Rectal smooth muscle tissue (tissue), 1 donor: ENCODE measurements around the gene DENND1A.

Experiments
- H3K27ac ChIP-seq: one replicate; pipeline ENCODE4 v1.7.0; 2013; ENCODE audit warnings: low read depth, low read length, inconsistent platforms
- H3K27me3 ChIP-seq: one replicate; pipeline ENCODE4 v1.7.0; 2013; ENCODE audit warnings: low read length; ENCODE audit not compliant: control insufficient read depth, insufficient read depth
- H3K36me3 ChIP-seq: one replicate; pipeline ENCODE4 v1.7.0; 2013; ENCODE audit warnings: low read length; ENCODE audit not compliant: control insufficient read depth, insufficient read depth
- H3K4me1 ChIP-seq: one replicate; pipeline ENCODE4 v1.7.0; 2013; ENCODE audit warnings: low read length; ENCODE audit not compliant: control insufficient read depth, insufficient read depth
- H3K4me3 ChIP-seq: one replicate; pipeline ENCODE4 v1.7.0; 2013; ENCODE audit warnings: low read length
- H3K9ac ChIP-seq: one replicate; pipeline ENCODE4 v1.7.0; 2013; ENCODE audit warnings: low read length

The DENND1A gene

GRCh38 chr9:123343443-123344191 lies 586.3 kb downstream of the DENND1A start:
- no peaks in the 10 kb centered on the region for H3K27me3 ChIP-seq

GRCh38 chr9:123342247-123342646 lies 587.7 kb downstream of the DENND1A start:
- Histone ChIP-seq H3K27ac (no peak overlapping the region), H3K4me3 (no peak overlapping the region), H3K4me1 (peaks cover 16% of the 10 kb centered on the region), H3K27me3 (no peaks in the 10 kb centered on the region), H3K9ac (no peak overlapping the region), H3K36me3 (no peaks in the 10 kb centered on the region)

More at GRCh38 chr9:123343443-123344191, 586.3 kb downstream of the DENND1A start:
- Histone ChIP-seq H3K9ac (no peak overlapping the region), H3K27ac (no peak overlapping the region), H3K36me3 (no peaks in the 10 kb centered on the region), H3K4me1 (peaks cover 16% of the 10 kb centered on the region), H3K4me3 (no peak overlapping the region)

GRCh38 chr9:123341816-123342215 lies 588.1 kb downstream of the DENND1A start:
- H3K9ac ChIP-seq, result no peak overlapping the region
- peaks cover 16% of the 10 kb centered on the region for H3K4me1 ChIP-seq
- H3K4me3 ChIP-seq, result no peak overlapping the region
- no peak overlapping the region for H3K27ac ChIP-seq
- H3K36me3 ChIP-seq, result no peaks in the 10 kb centered on the region
- no peaks in the 10 kb centered on the region for H3K27me3 ChIP-seq

GRCh38 chr9:123339666-123340510 lies 590.0 kb downstream of the DENND1A start:
- Histone ChIP-seq H3K36me3 (no peaks in the 10 kb centered on the region), H3K27me3 (no peaks in the 10 kb centered on the region), H3K4me1 (peaks cover 16% of the 10 kb centered on the region), H3K27ac (peak overlapping the region; percentile 27), H3K4me3 (peak overlapping the region; percentile 42), H3K9ac (no peak overlapping the region)

- H3K4me1 ChIP-seq, result peaks cover 16% of the 10 kb centered on the region
- peak overlapping the region; percentile 42 for H3K4me3 ChIP-seq
- H3K9ac ChIP-seq, result no peak overlapping the region
- H3K27me3 ChIP-seq, result no peaks in the 10 kb centered on the region
- H3K27ac ChIP-seq, result no peak overlapping the region
- H3K36me3 ChIP-seq, result no peaks in the 10 kb centered on the region
Measured at GRCh38 chr9:123338710-123339665, 590.9 kb downstream of the DENND1A start.

- no peaks in the 10 kb centered on the region for H3K27me3 ChIP-seq
- no peak overlapping the region for H3K9ac ChIP-seq
- no peak overlapping the region for H3K27ac ChIP-seq
- no peak overlapping the region for H3K4me3 ChIP-seq
- no peaks in the 10 kb centered on the region for H3K36me3 ChIP-seq
- H3K4me1 ChIP-seq, result peaks cover 16% of the 10 kb centered on the region
Measured at GRCh38 chr9:123337971-123338370, 592.0 kb downstream of the DENND1A start.

GRCh38 chr9:123336959-123337358 lies 593.0 kb downstream of the DENND1A start:
- Histone ChIP-seq H3K4me3 (no peak overlapping the region), H3K36me3 (no peaks in the 10 kb centered on the region), H3K27me3 (no peaks in the 10 kb centered on the region), H3K4me1 (peaks cover 16% of the 10 kb centered on the region), H3K9ac (no peak overlapping the region), H3K27ac (no peak overlapping the region)

GRCh38 chr9:123336449-123336848 lies 593.5 kb downstream of the DENND1A start:
- Histone ChIP-seq H3K36me3 (no peaks in the 10 kb centered on the region), H3K4me3 (no peak overlapping the region), H3K27ac (no peak overlapping the region), H3K4me1 (peaks cover 16% of the 10 kb centered on the region), H3K27me3 (no peaks in the 10 kb centered on the region), H3K9ac (no peak overlapping the region)

GRCh38 chr9:123335986-123336329 lies 594.0 kb downstream of the DENND1A start:
- Histone ChIP-seq H3K27me3 (no peaks in the 10 kb centered on the region), H3K36me3 (no peaks in the 10 kb centered on the region), H3K4me1 (peaks cover 16% of the 10 kb centered on the region), H3K4me3 (no peak overlapping the region), H3K27ac (no peak overlapping the region), H3K9ac (no peak overlapping the region)

GRCh38 chr9:123335193-123335985 lies 594.5 kb downstream of the DENND1A start:
- H3K4me3 ChIP-seq, result no peak overlapping the region
- H3K27me3 ChIP-seq, result no peaks in the 10 kb centered on the region
- no peaks in the 10 kb centered on the region for H3K36me3 ChIP-seq
- no peak overlapping the region for H3K9ac ChIP-seq
- peak overlapping the region; percentile 50 for H3K27ac ChIP-seq
- peaks cover 16% of the 10 kb centered on the region for H3K4me1 ChIP-seq

- Histone ChIP-seq H3K4me1 (peaks cover 10% of the 10 kb centered on the region), H3K4me3 (no peak overlapping the region), H3K9ac (no peak overlapping the region), H3K27ac (no peak overlapping the region), H3K36me3 (no peaks in the 10 kb centered on the region), H3K27me3 (no peaks in the 10 kb centered on the region)
Measured at GRCh38 chr9:123334639-123335038, 595.3 kb downstream of the DENND1A start.
